SK-N-SH (cell line): Measurements from ENCODE around the gene TMEM80. TPM values are rescaled to one million over a fixed set of nuclear protein-coding genes. Genes with fewer than 3 reads are reported as not detected.

Experiments used
- EZH2phosphoT487 ChIP-seq: fragments of 200-600 bp; sonication (generic); IDR thresholded peaks from 2 replicates; pipeline ENCODE4 v1.6.1; 2017; ENCODE audit warnings: low read depth, mixed run types, mild to moderate bottlenecking, antibody characterized with exemption, moderate library complexity, borderline replicate concordance
- FOXM1 ChIP-seq: IDR thresholded peaks from 2 replicates; pipeline ENCODE4 v1.4.0; 2012; ENCODE audit warnings: low read depth, mild to moderate bottlenecking
- MAX ChIP-seq: IDR thresholded peaks from 2 replicates; pipeline ENCODE4 v1.4.0; 2012; ENCODE audit warnings: low read depth
- PBX3 ChIP-seq: IDR thresholded peaks from 2 replicates; pipeline ENCODE4; 2012
- RXRA ChIP-seq: IDR thresholded peaks from 2 replicates; pipeline ENCODE4 v1.4.0; 2012; ENCODE audit warnings: low read depth, mild to moderate bottlenecking, borderline replicate concordance
- SMC3 ChIP-seq: IDR thresholded peaks from 2 replicates; pipeline ENCODE4 v1.6.1; 2012; ENCODE audit warnings: low read depth, low read length, improper control_type of control experiment
- TEAD4 ChIP-seq: IDR thresholded peaks from 2 replicates; pipeline ENCODE4 v1.4.0; 2012; ENCODE audit warnings: mild to moderate bottlenecking, borderline replicate concordance; ENCODE audit not compliant: insufficient read depth
- YY1 ChIP-seq: IDR thresholded peaks from 2 replicates; pipeline ENCODE4 v1.4.0; 2012; ENCODE audit warnings: low read depth, mild to moderate bottlenecking
- polyA plus RNA-seq, 3 experiments: library from polyadenylated mRNA; depleted of rRNA; stranded (reverse); fragments of >200 nt; gene quantifications; 2 replicates each; pipeline ENCODE4 v1.2.3, GENCODE V29; 2012

The TMEM80 gene
- polyA plus RNA-seq, 1 of the 3 experiments (the other 2 are of a cell fraction), result 40.4 TPM

GRCh38 chr11:749731-750130, 54.1 kb downstream of the TMEM80 start (continued):
- TF ChIP-seq EZH2phosphoT487 (no peak), TEAD4 (no peak), RXRA (no peak), FOXM1 (no peak), YY1 (no peak), MAX (no peak), SMC3 (no peak), PBX3 (no peak)

Other genes starting within 250 kb of the TMEM80 start
- 25.6 and 28.6 TPM in 2 replicates for gene PTDSS2, start 245.5 kb upstream of the TMEM80 start, polyA plus RNA-seq (2012; rRNA removed)
- 135 and 147 TPM in 2 replicates for gene RNH1, start 188.6 kb upstream of the TMEM80 start, polyA plus RNA-seq (2012; rRNA removed)
- 138 and 217 TPM in 2 replicates for gene HRAS, start 160.2 kb upstream of the TMEM80 start, polyA plus RNA-seq (2012; rRNA removed)
- gene LRRC56, start 158.3 kb upstream of the TMEM80 start, polyA plus RNA-seq (2012; rRNA removed), result 1.2 and 1.4 TPM in 2 replicates
- 2.4 and 2.6 TPM in 2 replicates for gene LMNTD2, start 135.1 kb upstream of the TMEM80 start, polyA plus RNA-seq (2012; rRNA removed)
- gene RASSF7, start 134.8 kb upstream of the TMEM80 start, polyA plus RNA-seq (2012; rRNA removed), result 19.8 and 24.0 TPM in 2 replicates
- 18.8 and 22.7 TPM in 2 replicates for gene PHRF1, start 119.3 kb upstream of the TMEM80 start, polyA plus RNA-seq (2012; rRNA removed)
- 5.9 and 6.3 TPM in 2 replicates for gene IRF7, start 79.9 kb upstream of the TMEM80 start, polyA plus RNA-seq (2012; rRNA removed)
- not detected in 2 replicates for gene CDHR5, start 70.9 kb upstream of the TMEM80 start, polyA plus RNA-seq (2012; rRNA removed)
- gene SCT, start 68.6 kb upstream of the TMEM80 start, polyA plus RNA-seq (2012; rRNA removed), result not detected in 2 replicates
- not detected in 2 replicates for gene DRD4, start 58.5 kb upstream of the TMEM80 start, polyA plus RNA-seq (2012; rRNA removed)
- gene DEAF1, start 594 bp upstream of the TMEM80 start, polyA plus RNA-seq (2012; rRNA removed), result 36.0 and 40.6 TPM in 2 replicates
- 0.67 and 0.74 TPM in 2 replicates for gene EPS8L2, start 10.4 kb downstream of the TMEM80 start, polyA plus RNA-seq (2012; rRNA removed)
- 78.4 and 103 TPM in 2 replicates for gene TALDO1, start 51.6 kb downstream of the TMEM80 start, polyA plus RNA-seq (2012; rRNA removed)
- gene GATD1, start 81.7 kb downstream of the TMEM80 start, polyA plus RNA-seq (2012; rRNA removed), result 72.9 and 86.2 TPM in 2 replicates
- 2.9 and 3.6 TPM in 2 replicates for gene CEND1, start 94.3 kb downstream of the TMEM80 start, polyA plus RNA-seq (2012; rRNA removed)
- gene SLC25A22, start 102.5 kb downstream of the TMEM80 start, polyA plus RNA-seq (2012; rRNA removed), result 40.2 and 50.9 TPM in 2 replicates
- gene PIDD1, start 109.4 kb downstream of the TMEM80 start, polyA plus RNA-seq (2012; rRNA removed), result 25.5 and 27.4 TPM in 2 replicates
- 390 and 799 TPM in 2 replicates for gene RPLP2, start 114.2 kb downstream of the TMEM80 start, polyA plus RNA-seq (2012; rRNA removed)
- gene PNPLA2, start 123.1 kb downstream of the TMEM80 start, polyA plus RNA-seq (2012; rRNA removed), result 47.7 and 60.3 TPM in 2 replicates
- gene CRACR2B, start 132.1 kb downstream of the TMEM80 start, polyA plus RNA-seq (2012; rRNA removed), result 0.94 and 1.1 TPM in 2 replicates
- gene CD151, start 137.1 kb downstream of the TMEM80 start, polyA plus RNA-seq (2012; rRNA removed), result 922 and 1,149 TPM in 2 replicates
- gene POLR2L, start 146.7 kb downstream of the TMEM80 start, polyA plus RNA-seq (2012; rRNA removed), result 287 and 540 TPM in 2 replicates
- gene TSPAN4, start 147.0 kb downstream of the TMEM80 start, polyA plus RNA-seq (2012; rRNA removed), result 201 and 226 TPM in 2 replicates
- 194 and 231 TPM in 2 replicates for gene CHID1, start 215.0 kb downstream of the TMEM80 start, polyA plus RNA-seq (2012; rRNA removed)
- gene AP2A2, start 230.1 kb downstream of the TMEM80 start, polyA plus RNA-seq (2012; rRNA removed), result 36.3 and 42.7 TPM in 2 replicates